Activated CD4-positive, alpha-beta T cell treated with anti-CD3 and anti-CD28 coated beads, Interleukin-10, Interleukin-2, amounts not matched to agents 100 ng/mL and 50 ng/mL, durations not matched to agents 16 hours and 8 hours (primary cell): ENCODE data around the gene COMMD6.

Source experiments
- DNase-seq: peaks from one replicate; pipeline ENCODE4 v3.0.0-alpha.2; 2020

The COMMD6 gene

GRCh38 chr13:75481176-75482069 is 56.2 kb downstream of the COMMD6 start:
- peak; percentile 17 for DNase-seq

- DNase-seq: peak; percentile 58
These were observed 56.9 kb downstream of the COMMD6 start for GRCh38 chr13:75480671-75481175.

DNA sequence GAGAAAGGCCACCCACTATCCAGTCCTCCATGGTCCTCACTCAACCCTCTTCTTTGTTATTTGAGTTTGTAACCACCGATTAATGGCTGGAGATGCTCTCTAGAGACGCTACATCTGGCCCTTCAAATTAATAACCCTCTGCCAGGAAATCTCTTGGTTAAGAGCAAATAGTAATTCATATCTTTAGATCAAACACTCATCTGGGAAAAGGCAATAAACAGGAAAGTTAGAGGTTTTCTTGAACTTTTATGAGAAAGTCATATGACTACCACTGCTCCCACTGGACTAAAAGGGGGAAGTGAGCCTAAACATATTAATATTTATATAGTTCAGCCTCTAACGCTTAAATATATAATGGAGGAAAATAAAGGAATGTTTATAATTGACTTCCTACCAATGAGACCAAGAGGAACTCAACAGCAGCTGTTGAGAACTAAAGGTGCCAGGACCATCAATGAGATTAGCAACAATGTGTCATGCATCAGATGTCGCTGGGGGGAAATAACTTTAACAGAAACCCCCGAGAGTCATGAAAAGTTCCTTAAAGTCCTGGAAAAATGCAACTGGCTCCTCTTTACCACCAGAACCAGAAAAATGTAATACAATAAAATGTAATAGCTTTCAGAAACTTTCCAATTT is 58.4 kb downstream of the COMMD6 start:
- DNase-seq: no peak

- DNase-seq: no peak
These were observed 59.0 kb downstream of the COMMD6 start for GRCh38 chr13:75478659-75479058.
